GM23338 (cell line): ENCODE measurements around the gene TFDP1. TPM values are rescaled to one million over a fixed set of nuclear protein-coding genes. Genes with fewer than 3 reads are reported as not detected.

Source experiments
- ATAC-seq: fragments of 200-7000 bp; cut with Tn5 transposase; 3 replicates; pipeline ENCODE4 v1.9.1; 2020
- DNase-seq: peaks from one replicate; pipeline ENCODE4 v3.0.0-alpha.2; 2015; ENCODE audit warnings: low spot score
- H2AFZ ChIP-seq: fragments of 200-600 bp; sonication (generic); 2 replicates; pipeline ENCODE4 v1.8.0; 2016; ENCODE audit warnings: antibody characterized with exemption, mild to moderate bottlenecking, moderate library complexity
- H3F3A ChIP-seq: fragments of 200-600 bp; sonication (generic); replicated peaks from 2 replicates; pipeline ENCODE4 v1.8.0; 2017; ENCODE audit warnings: antibody characterized with exemption, mixed run types, low read depth
- H3K27ac ChIP-seq: fragments of 200-600 bp; sonication (generic); 2 replicates; pipeline ENCODE4 v1.6.1; 2016; ENCODE audit warnings: low read depth
- H3K27me3 ChIP-seq: fragments of 200-600 bp; sonication (generic); 2 replicates; pipeline ENCODE4 v1.8.0; 2016; ENCODE audit warnings: mild to moderate bottlenecking, mixed run types, moderate library complexity; ENCODE audit not compliant: insufficient read depth
- H3K36me3 ChIP-seq: fragments of 200-600 bp; sonication (generic); 2 replicates; pipeline ENCODE4 v1.8.0; 2016; ENCODE audit warnings: mild to moderate bottlenecking; ENCODE audit not compliant: insufficient read depth
- H3K4me1 ChIP-seq: fragments of 200-600 bp; sonication (generic); 2 replicates; pipeline ENCODE4 v1.8.0; 2016; ENCODE audit warnings: mild to moderate bottlenecking, moderate library complexity; ENCODE audit not compliant: insufficient read depth
- H3K4me2 ChIP-seq: fragments of 200-600 bp; sonication (generic); 2 replicates; pipeline ENCODE4 v1.7.1; 2017; ENCODE audit warnings: mixed run types
- H3K4me3 ChIP-seq: fragments of 200-600 bp; sonication (generic); 2 replicates; pipeline ENCODE4 v1.6.1; 2016; ENCODE audit warnings: mixed run types
- H3K79me2 ChIP-seq: fragments of 200-600 bp; sonication (generic); replicated peaks from 2 replicates; pipeline ENCODE4 v1.8.0; 2017; ENCODE audit warnings: mild to moderate bottlenecking; ENCODE audit not compliant: insufficient read depth
- H3K9me2 ChIP-seq: fragments of 200-600 bp; sonication (generic); 2 replicates; pipeline ENCODE4 v1.8.0; 2017; ENCODE audit not compliant: insufficient read depth
- H4K20me1 ChIP-seq: fragments of 200-600 bp; sonication (generic); replicated peaks from 2 replicates; pipeline ENCODE4 v1.8.0; 2017; ENCODE audit warnings: mild to moderate bottlenecking; ENCODE audit not compliant: insufficient read depth
- H3K27ac Mint-ChIP-seq: 2 replicates; pipeline ENCODE4 v1.8.0; 2020; ENCODE audit warnings: inconsistent platforms, mild to moderate bottlenecking, moderate library complexity, mixed read lengths
- H3K27me3 Mint-ChIP-seq: 3 replicates; pipeline ENCODE4 v1.8.0; 2022; ENCODE audit warnings: low read depth, mild to moderate bottlenecking, moderate library complexity, mixed read lengths, inconsistent platforms; ENCODE audit not compliant: insufficient read depth, poor library complexity
- H3K36me3 Mint-ChIP-seq: 3 replicates; pipeline ENCODE4 v1.8.0; 2021; ENCODE audit warnings: low read depth, mild to moderate bottlenecking, inconsistent platforms, moderate library complexity, mixed read lengths
- H3K4me1 Mint-ChIP-seq: 3 replicates; pipeline ENCODE4 v1.8.0; 2020; ENCODE audit warnings: mild to moderate bottlenecking, inconsistent platforms, mixed read lengths
- H3K4me3 Mint-ChIP-seq: 3 replicates; pipeline ENCODE4 v1.8.0; 2021; ENCODE audit warnings: moderate library complexity, mild to moderate bottlenecking, inconsistent platforms, mixed read lengths
- H3K9me3 Mint-ChIP-seq: 3 replicates; pipeline ENCODE4 v1.8.0; 2020; ENCODE audit warnings: moderate library complexity, mild to moderate bottlenecking, inconsistent platforms, mixed read lengths
- CREB1 ChIP-seq: fragments of 250-450 bp; sonication (Bioruptor Pico); IDR thresholded peaks from 2 replicates; pipeline ENCODE4 v1.5.0; 2020; ENCODE audit warnings: low read depth, mild to moderate bottlenecking, moderate library complexity
- CTCF ChIP-seq, 2 experiments: fragments of 200-600 bp in 1 of 2; sonication (generic) in 1 of 2; conservative IDR thresholded peaks; 2 replicates each; pipeline versions ENCODE4 v1.5.1 to v1.6.1; 2016 to 2017; ENCODE audit warnings: antibody characterized with exemption in 2 of 2, low read depth in 2 of 2, mild to moderate bottlenecking in 2 of 2, moderate library complexity in 1 of 2
- ETS1 ChIP-seq: IDR thresholded peaks from 2 replicates; pipeline ENCODE4 v1.6.1; 2016; ENCODE audit warnings: antibody characterized with exemption
- EZH2 ChIP-seq: fragments of 200-600 bp; sonication (generic); IDR thresholded peaks from one replicate; pipeline ENCODE4 v1.8.0; 2017; ENCODE audit warnings: antibody characterized with exemption, mild to moderate bottlenecking, low read depth; ENCODE audit not compliant: unreplicated experiment
- EZH2phosphoT487 ChIP-seq: fragments of 200-600 bp; sonication (generic); IDR thresholded peaks from one replicate; pipeline ENCODE4 v1.8.1; 2018; ENCODE audit warnings: antibody characterized with exemption; ENCODE audit not compliant: unreplicated experiment
- JUNB ChIP-seq: IDR thresholded peaks from one replicate; pipeline ENCODE4 v1.6.1; 2016; ENCODE audit warnings: antibody characterized with exemption; ENCODE audit not compliant: unreplicated experiment
- NANOG ChIP-seq: IDR thresholded peaks from 2 replicates; pipeline ENCODE4 v1.6.1; 2016; ENCODE audit warnings: antibody characterized with exemption, borderline replicate concordance
- POLR2AphosphoS5 ChIP-seq: IDR thresholded peaks from 2 replicates; pipeline ENCODE4 v1.6.1; 2016; ENCODE audit warnings: antibody characterized with exemption, low read depth
- REST ChIP-seq: IDR thresholded peaks from one replicate; pipeline ENCODE4 v1.6.1; 2018; ENCODE audit warnings: antibody characterized with exemption; ENCODE audit not compliant: unreplicated experiment
- STAT1 ChIP-seq: IDR thresholded peaks from one replicate; pipeline ENCODE4 v1.6.1; 2016; ENCODE audit warnings: antibody characterized with exemption; ENCODE audit not compliant: unreplicated experiment
- ZNF114 ChIP-seq: fragments of 250-450 bp; sonication (Bioruptor Pico); IDR thresholded peaks from 2 replicates; pipeline ENCODE4 v1.5.0; 2020; ENCODE audit warnings: mild to moderate bottlenecking, moderate library complexity
- ZNF331 ChIP-seq: fragments of 250-450 bp; sonication (Bioruptor Pico); IDR thresholded peaks from 2 replicates; pipeline ENCODE4 v1.5.0; 2020; ENCODE audit warnings: low read depth, mild to moderate bottlenecking, moderate library complexity
- ZNF462 ChIP-seq: fragments of 250-450 bp; sonication (Bioruptor Pico); IDR thresholded peaks from 2 replicates; pipeline ENCODE4 v1.5.0; 2020; ENCODE audit warnings: mild to moderate bottlenecking, moderate library complexity
- polyA plus RNA-seq: library from polyadenylated mRNA; unstranded; fragments of >200 nt; fragmentation: Nextera tagmentation; extraction: Ambion mirVana; gene quantifications from 2 replicates; pipeline ENCODE4 v1.2.1, GENCODE V29; 2016
- total RNA-seq: library from RNA; depleted of rRNA; stranded (reverse); fragments of >200 nt; shearing (Covaris generic); gene quantifications from 2 replicates; pipeline ENCODE4 v1.2.3, GENCODE V29; 2014

The TFDP1 gene
- total and polyA plus RNA-seq, 2 experiments from 2014 or later = 42.9 to 80.0 TPM

GRCh38 chr13:113635709-113636108 is 51.2 kb downstream of the TFDP1 start:
- TF ChIP-seq POLR2AphosphoS5 (no peak), ZNF462 (CRISPR knock-in tag) (no peak), ZNF331 (no peak), EZH2phosphoT487 (no peak), CTCF (conservative IDR thresholded peaks at IDR 0.05; ENCODE audit: low read depth in 2 of 2) (no peak), NANOG (no peak), JUNB (no peak), ETS1 (no peak), STAT1 (no peak), EZH2 (no peak), ZNF114 (CRISPR knock-in tag) (no peak), REST (no peak), CREB1 (CRISPR knock-in tag) (no peak)
- no peaks in the 10 kb centered on the region for H3K4me1 ChIP-seq
- Mint-ChIP-seq H3K27me3 (peaks cover 9% of the 10 kb centered on the region), H3K27ac (no peak overlapping the region), H3K4me3 (no peak overlapping the region), H3K9me3 (no peaks in the 10 kb centered on the region; the same call in 2 of the 3 replicates), H3K36me3 (peaks cover 89% of the 10 kb centered on the region), H3K4me1 (no peaks in the 10 kb centered on the region; the same call in 2 of the 3 replicates)
- H3K4me2 ChIP-seq = no peak overlapping the region
- H3K4me3 ChIP-seq = no peak overlapping the region
- no peak overlapping the region for H2AFZ ChIP-seq
- H4K20me1 ChIP-seq = peaks cover 3% of the 10 kb centered on the region
- no peaks in the 10 kb centered on the region; the same call in 1 of the 2 replicates for H3K79me2 ChIP-seq
- DNase-seq (no peak), ATAC-seq (no peak)
- peaks cover 17% of the 10 kb centered on the region; the same call in 1 of the 2 replicates for H3K36me3 ChIP-seq
- no peaks in the 10 kb centered on the region for H3K27me3 ChIP-seq
- H3K27ac ChIP-seq = no peak overlapping the region
- H3K9me2 ChIP-seq = no peaks in the 10 kb centered on the region
- no peaks in the 10 kb centered on the region for H3F3A ChIP-seq
